Fibroblast of lung (primary cell): ENCODE measurements around the gene CHKA.

Experiments used
- EZH2 ChIP-seq: IDR thresholded peaks from 2 replicates; pipeline ENCODE4 v1.5.1; 2012; ENCODE audit warnings: low read length, control low read depth, mild to moderate bottlenecking; ENCODE audit errors: missing control alignments
- TF ChIP-seq, protein P1 (sequence below), 2 donors: IDR thresholded peaks in 1 of 2; conservative IDR thresholded peaks in 1 of 2; 1 replicate in 1 of 2; 2 replicates in 1 of 2; pipeline ENCODE4 v1.5.1; 2011 to 2012; ENCODE audit warnings: low read length in 2 of 2, control low read depth in 1 of 2, inconsistent platforms in 1 of 2, low read depth in 1 of 2, mild to moderate bottlenecking in 1 of 2

DNA sequence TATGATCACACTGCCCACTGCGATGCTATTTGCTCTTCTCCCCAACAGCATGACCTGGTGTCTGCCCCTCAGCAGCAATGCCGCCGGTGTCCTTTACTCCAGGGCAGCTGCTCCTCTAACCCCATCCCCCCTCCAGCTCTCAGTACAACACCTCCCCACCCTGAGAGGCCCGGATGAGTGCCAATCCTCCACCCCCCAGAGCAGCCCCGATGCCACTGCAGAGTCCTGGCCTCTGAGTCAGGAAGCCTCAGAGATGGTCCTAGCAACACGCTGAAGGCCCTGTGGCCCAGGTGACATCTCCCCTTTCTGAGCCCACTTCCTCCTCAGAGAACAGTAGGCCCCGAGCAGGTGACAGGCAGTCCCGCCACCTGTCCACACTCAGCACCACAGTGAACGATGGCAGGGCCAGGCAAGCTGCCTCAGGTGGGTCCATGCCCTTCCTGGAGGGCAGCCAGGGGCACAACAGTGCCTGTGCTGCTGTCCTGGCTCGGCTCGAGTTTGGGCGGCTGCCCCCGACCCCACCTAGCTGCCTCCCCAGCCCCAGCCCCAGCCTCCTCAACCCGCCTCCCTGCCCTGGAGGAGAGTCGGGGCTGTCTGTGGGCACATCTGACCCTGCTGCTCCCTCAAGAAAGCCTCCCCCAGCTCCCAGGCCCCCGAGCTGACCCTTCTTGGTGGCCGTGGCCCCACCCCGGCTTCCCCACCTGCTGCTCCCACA is 94.6 kb downstream of the CHKA start:
- TF ChIP-seq, protein P1, sequence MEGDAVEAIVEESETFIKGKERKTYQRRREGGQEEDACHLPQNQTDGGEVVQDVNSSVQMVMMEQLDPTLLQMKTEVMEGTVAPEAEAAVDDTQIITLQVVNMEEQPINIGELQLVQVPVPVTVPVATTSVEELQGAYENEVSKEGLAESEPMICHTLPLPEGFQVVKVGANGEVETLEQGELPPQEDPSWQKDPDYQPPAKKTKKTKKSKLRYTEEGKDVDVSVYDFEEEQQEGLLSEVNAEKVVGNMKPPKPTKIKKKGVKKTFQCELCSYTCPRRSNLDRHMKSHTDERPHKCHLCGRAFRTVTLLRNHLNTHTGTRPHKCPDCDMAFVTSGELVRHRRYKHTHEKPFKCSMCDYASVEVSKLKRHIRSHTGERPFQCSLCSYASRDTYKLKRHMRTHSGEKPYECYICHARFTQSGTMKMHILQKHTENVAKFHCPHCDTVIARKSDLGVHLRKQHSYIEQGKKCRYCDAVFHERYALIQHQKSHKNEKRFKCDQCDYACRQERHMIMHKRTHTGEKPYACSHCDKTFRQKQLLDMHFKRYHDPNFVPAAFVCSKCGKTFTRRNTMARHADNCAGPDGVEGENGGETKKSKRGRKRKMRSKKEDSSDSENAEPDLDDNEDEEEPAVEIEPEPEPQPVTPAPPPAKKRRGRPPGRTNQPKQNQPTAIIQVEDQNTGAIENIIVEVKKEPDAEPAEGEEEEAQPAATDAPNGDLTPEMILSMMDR (conservative IDR thresholded peaks at IDR 0.05 in 1 of 2, IDR thresholded peaks at IDR 0.05 in 1 of 2; ENCODE audit: low read depth in 1 of 2, low read length in 2 of 2), result no peak
- no peak for TF ChIP-seq EZH2
